ENCODE measurements around the gene TBPL1.

- no peak for TF ChIP-seq CTCF (conservative IDR thresholded peaks at IDR 0.05; ENCODE audit: low read length)
- TF ChIP-seq EZH2phosphoT487 (IDR thresholded peaks at IDR 0.05; ENCODE audit: borderline replicate concordance) = no peak
Observed at GRCh38 chr6:133977983-133978895, 25.2 kb downstream of the TBPL1 start.

Measured in Loucy (cell line).